Tibial nerve (tissue), 3 donors: Measurements from ENCODE around the gene MED15.

Experiments
- CTCF ChIP-seq, 5 experiments: fragments of 200-600 bp in 3 of 5; fragments of 450-650 bp in 2 of 5; sonication (generic) in 3 of 5; IDR thresholded peaks; one replicate each; pipeline ENCODE4 v1.5.1; 2016 to 2019; ENCODE audit warnings: antibody characterized with exemption in 5 of 5, mild to moderate bottlenecking in 3 of 5, moderate library complexity in 2 of 5
- POLR2A ChIP-seq, 2 donors: fragments of 450-650 bp; IDR thresholded peaks; one replicate each; pipeline ENCODE4 v1.6.1; 2017; ENCODE audit warnings: antibody characterized with exemption in 2 of 2, mild to moderate bottlenecking in 2 of 2, moderate library complexity in 2 of 2

DNA sequence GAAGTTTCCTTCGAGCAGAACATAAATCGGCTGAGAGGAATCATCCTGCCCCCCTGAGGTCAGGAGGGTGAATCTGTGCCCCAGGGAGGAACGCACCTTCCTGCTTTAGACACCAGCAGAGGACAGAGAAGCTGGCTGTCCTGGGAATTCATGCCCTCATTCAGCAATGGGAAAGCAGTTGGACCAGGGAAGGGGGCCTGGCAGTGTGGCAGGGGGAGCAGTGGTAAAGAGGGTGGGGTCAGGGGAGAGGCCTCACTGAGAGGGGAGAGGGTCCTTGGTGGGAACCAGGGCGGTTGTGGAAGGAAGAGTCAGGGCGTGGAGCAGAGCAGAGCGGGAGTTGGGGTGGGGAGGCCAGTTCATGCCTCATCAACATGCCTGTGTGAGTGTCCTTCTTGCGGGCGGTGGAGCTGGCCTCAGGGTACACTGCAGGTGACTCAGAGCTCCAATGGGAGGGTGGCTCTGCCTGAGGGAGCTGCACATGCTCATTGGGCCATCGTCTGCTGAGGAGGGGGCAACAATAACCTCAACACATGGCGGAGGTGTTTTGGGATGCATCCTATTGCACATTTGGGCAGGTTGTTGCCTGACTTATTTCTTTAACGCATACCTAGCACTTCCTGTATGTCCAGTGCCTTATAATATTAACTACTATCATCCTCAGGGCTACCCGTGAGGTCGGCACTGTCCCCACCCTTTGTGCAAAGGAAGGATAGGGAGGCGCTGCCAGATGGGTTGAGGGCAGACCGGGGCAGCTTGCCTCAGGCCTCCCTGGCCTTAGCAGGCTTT, 23.2 kb downstream of the MED15 start:
- TF ChIP-seq CTCF (IDR thresholded peaks at IDR 0.05) (no peak), POLR2A (IDR thresholded peaks at IDR 0.05) (no peak)
